Activated CD8-positive, alpha-beta memory T cell treated with anti-CD3 and anti-CD28 coated beads for 48 hours (primary cell): ENCODE measurements around the gene IL21R.
"Not testable (repeated sequence)": the region's sequence is repeated elsewhere in the genome, so short reads cannot be mapped to it uniquely, and the experiment has no call there.

Source experiments
- DNase-seq, 3 experiments: peaks; one replicate each; pipeline ENCODE4 v3.0.0-alpha.2; 2020; ENCODE audit warnings: low read depth in 2 of 3, low spot score in 2 of 3

IL21R gene

DNA sequence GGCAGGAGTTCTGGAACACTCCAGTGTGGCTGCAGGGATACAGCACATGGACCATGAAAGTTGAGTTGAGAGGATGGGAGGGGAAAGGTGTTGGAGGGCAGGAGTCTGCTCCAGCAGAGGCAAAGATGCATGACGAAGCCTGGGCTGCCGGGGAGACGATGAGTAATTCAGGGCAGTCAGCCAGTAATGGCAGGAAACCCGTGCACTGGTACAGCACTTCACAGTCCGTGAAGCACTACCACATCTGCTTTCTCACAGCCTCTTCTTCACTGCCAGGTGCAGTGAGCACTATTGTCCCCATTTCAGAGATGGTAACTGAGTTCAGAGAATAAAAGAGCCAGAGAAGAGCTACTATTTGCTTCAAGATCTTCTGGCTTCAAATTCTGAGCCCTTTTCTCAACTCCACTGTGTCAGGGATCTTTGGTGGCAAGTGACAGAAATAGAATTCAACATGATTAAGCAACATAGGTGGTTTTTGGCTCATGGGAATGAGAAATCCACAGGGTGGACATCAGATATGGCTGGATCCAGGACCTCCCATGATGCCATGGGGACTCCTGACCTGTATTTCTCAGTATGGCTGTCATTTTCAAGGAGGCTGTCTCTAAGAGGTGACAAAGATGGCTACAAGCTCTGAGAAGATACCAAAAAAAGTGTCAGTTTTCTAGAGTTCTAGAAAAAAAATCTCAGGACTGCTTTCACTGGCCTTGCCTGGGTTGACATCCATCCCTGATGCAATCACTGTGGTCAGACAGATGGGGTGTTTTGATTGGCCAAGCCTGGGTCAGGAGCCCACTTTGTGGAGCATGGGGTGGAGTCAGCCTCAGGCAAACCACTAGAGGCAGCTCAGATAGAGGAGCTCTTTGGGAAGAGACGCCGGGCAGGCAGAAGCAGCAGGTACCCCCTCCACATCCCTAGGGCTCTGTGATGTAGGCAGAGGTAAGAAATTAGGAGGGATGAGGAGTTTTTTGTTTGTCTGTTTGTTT, 24.7 kb downstream of the IL21R start:
- DNase-seq: no peak

- DNase-seq: no peak
Measured at GRCh38 chr16:27427538-27427937, 25.6 kb downstream of the IL21R start.

- DNase-seq: no peak
Measured at GRCh38 chr16:27428026-27428785, 26.2 kb downstream of the IL21R start.

DNA sequence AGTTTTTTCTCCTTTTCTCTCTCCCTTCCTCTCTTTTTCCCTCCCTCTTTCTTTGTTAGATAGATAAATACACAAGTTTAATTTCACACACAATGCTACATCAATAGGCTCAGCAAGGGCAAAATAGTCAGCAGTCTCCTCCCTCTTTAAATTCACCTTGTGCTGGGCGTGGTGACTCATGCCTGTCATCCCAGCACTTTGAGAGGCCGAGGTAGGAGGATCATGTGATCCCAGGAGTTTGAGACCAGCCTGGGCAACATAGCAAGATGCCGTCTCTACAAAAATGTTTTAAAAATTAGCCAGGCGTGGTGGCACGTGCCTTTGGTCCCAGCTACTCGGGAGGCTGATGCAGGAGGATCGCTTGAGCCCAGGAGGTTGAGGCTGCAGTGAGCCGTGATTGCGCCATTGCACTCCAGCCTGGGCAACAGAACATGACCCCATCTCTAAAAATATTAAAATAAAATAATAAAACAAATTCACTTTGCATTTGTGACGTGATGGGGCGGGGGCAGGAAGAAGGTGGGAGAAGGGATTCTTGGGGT, 27.4 kb downstream of the IL21R start:
- no peak for DNase-seq

GRCh38 chr16:27429981-27430441, 28.0 kb downstream of the IL21R start:
- no peak for DNase-seq

GRCh38 chr16:27430512-27430911, 28.5 kb downstream of the IL21R start:
- no peak for DNase-seq

- no peak for DNase-seq
Measured at GRCh38 chr16:27430923-27431484, 29.0 kb downstream of the IL21R start.

- no peak for DNase-seq
Measured at GRCh38 chr16:27431773-27432532, 30.0 kb downstream of the IL21R start.

GRCh38 chr16:27432558-27432957, 30.6 kb downstream of the IL21R start:
- no peak for DNase-seq

- not testable (repeated sequence) for DNase-seq
Measured at GRCh38 chr16:27433191-27433590, 31.2 kb downstream of the IL21R start.

DNA sequence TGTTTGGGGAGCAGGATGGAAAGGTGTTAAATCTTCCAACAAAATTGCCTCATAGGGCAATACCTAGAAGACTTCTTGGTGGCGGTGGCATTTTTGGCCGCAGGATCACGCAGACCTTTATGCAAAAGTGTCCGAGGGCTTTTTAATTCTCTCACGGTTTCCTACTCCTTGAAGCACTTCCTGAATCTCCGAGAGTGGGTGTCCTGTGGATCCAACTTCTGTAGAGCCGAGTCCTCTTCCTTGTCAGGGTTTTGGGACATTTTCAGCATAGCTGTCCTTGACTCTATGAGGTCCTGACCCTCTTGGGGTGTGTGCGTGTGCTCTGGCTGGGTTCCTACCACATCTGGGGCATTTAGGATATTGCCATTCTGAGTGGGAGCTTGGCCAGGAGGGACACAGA, 31.7 kb downstream of the IL21R start:
- DNase-seq: no peak

- DNase-seq: no peak
Measured at GRCh38 chr16:27434141-27435051, 32.4 kb downstream of the IL21R start.

- not testable (repeated sequence) for DNase-seq
Measured at GRCh38 chr16:27435146-27435545, 33.2 kb downstream of the IL21R start.

GRCh38 chr16:27436065-27436464, 34.1 kb downstream of the IL21R start:
- DNase-seq: no peak

GRCh38 chr16:27436921-27437650, 35.1 kb downstream of the IL21R start:
- DNase-seq: no peak

DNA sequence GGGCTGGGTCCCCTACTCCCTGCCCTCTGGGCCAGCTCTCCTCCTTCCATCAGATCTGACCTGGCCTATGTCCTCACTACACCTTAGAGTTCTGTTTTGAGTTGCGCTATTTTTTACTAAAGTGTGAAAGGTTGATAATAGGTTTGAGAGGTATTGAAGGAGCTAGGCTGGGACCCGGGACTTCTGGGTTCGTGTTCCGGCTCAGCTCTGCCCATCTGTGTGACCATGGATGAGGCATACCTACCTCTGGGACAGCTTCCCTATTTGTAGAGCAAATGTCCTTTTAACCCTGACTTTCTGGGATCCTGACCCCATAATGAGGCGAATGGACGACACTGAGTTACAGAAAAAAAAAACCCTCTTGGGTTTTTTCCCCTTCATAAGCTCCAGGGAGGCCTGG, 36.0 kb downstream of the IL21R start:
- DNase-seq: no peak

GRCh38 chr16:27439271-27440018, 37.5 kb downstream of the IL21R start:
- DNase-seq: no peak

- DNase-seq: no peak
Measured at GRCh38 chr16:27441276-27441675, 39.3 kb downstream of the IL21R start.
